Measurements from ENCODE around the gene NRROS.

DNA sequence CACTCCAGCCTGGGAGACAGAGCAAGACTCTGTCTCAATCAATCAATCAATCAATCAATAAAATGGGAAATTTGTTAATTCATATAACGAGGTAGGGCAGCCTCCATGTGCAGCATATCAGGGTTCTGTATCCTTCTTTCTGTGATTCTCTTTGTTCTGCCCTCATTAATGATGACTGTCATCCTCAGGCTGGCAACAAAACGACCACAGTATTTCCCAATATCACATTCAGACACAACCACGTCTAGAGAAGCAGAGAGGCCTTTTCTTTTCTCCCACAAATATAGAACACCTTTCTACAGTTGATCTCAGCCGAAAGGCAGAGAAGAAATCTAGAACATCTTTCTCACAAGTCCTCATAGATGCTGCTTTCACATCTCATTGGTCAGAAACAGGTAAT, 61.3 kb downstream of the NRROS start:
- TF ChIP-seq, protein P1, sequence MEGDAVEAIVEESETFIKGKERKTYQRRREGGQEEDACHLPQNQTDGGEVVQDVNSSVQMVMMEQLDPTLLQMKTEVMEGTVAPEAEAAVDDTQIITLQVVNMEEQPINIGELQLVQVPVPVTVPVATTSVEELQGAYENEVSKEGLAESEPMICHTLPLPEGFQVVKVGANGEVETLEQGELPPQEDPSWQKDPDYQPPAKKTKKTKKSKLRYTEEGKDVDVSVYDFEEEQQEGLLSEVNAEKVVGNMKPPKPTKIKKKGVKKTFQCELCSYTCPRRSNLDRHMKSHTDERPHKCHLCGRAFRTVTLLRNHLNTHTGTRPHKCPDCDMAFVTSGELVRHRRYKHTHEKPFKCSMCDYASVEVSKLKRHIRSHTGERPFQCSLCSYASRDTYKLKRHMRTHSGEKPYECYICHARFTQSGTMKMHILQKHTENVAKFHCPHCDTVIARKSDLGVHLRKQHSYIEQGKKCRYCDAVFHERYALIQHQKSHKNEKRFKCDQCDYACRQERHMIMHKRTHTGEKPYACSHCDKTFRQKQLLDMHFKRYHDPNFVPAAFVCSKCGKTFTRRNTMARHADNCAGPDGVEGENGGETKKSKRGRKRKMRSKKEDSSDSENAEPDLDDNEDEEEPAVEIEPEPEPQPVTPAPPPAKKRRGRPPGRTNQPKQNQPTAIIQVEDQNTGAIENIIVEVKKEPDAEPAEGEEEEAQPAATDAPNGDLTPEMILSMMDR (conservative IDR thresholded peaks at IDR 0.05; ENCODE audit: low read length): no peak
- TF ChIP-seq EZH2phosphoT487 (IDR thresholded peaks at IDR 0.05; ENCODE audit: borderline replicate concordance): no peak

Measured in Loucy (cell line).